ENCODE results near the gene CFAP100. TPM values are rescaled to one million over a fixed set of nuclear protein-coding genes. Genes with fewer than 3 reads are reported as not detected.

CFAP100 gene
- total and polyA plus RNA-seq, 10 of the 15 experiments (the other 5 are each of a cell fraction or from before 2014, with no cell fraction given), result 0.04 to 0.27 TPM; not detected in 8

DNA sequence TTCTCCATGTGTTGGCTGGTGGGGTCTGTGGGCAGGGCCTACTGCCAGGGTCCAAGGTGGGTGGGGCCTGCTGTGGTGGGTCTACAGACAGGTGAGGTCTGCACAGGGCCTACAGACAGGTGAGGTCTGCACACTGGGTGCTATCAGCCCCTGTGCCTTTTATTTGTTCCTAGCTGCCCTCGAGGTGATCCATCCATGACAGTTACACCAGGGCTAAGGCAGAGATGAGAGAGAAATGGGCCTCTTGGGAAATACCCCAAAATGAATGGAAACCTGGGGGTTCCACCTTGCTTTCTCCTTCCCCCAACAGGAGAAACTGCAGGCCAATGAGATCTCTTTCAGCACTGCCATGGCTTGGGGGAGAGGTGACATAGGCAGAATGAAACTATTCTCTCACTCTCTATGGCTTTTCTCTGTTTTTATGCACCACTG lies 36.4 kb downstream of the CFAP100 start (continued):
- TF ChIP-seq SP1 (IDR thresholded peaks at IDR 0.05; ENCODE audit: low read depth, low read length) (peak; percentile 44), STAT3 (IDR thresholded peaks at IDR 0.05; ENCODE audit: low read depth, low read length) (no peak), PML (IDR thresholded peaks at IDR 0.05; ENCODE audit: low read length) (no peak), CREB1 (IDR thresholded peaks at IDR 0.05; ENCODE audit: low read depth) (no peak), RUNX3 (IDR thresholded peaks at IDR 0.05; ENCODE audit: low read length) (peak; percentile 67; the same call in 1 of the 2 replicates), TCF12 (IDR thresholded peaks at IDR 0.05; ENCODE audit: low read depth, low read length) (0 out of 2 replicates have a peak, but pooled peaks have one; percentile 59), IKZF2 (IDR thresholded peaks at IDR 0.05) (peak; percentile 38 to 43; a peak in 1 of 4 replicates), HCFC1 (IDR thresholded peaks at IDR 0.05; ENCODE audit: low read length) (no peak)
- TF ChIP-seq, protein P1, sequence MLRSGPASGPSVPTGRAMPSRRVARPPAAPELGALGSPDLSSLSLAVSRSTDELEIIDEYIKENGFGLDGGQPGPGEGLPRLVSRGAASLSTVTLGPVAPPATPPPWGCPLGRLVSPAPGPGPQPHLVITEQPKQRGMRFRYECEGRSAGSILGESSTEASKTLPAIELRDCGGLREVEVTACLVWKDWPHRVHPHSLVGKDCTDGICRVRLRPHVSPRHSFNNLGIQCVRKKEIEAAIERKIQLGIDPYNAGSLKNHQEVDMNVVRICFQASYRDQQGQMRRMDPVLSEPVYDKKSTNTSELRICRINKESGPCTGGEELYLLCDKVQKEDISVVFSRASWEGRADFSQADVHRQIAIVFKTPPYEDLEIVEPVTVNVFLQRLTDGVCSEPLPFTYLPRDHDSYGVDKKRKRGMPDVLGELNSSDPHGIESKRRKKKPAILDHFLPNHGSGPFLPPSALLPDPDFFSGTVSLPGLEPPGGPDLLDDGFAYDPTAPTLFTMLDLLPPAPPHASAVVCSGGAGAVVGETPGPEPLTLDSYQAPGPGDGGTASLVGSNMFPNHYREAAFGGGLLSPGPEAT (IDR thresholded peaks at IDR 0.05; ENCODE audit: low read depth), result peak; percentile 47; the same call in 1 of the 2 replicates
- TF ChIP-seq, protein P2, sequence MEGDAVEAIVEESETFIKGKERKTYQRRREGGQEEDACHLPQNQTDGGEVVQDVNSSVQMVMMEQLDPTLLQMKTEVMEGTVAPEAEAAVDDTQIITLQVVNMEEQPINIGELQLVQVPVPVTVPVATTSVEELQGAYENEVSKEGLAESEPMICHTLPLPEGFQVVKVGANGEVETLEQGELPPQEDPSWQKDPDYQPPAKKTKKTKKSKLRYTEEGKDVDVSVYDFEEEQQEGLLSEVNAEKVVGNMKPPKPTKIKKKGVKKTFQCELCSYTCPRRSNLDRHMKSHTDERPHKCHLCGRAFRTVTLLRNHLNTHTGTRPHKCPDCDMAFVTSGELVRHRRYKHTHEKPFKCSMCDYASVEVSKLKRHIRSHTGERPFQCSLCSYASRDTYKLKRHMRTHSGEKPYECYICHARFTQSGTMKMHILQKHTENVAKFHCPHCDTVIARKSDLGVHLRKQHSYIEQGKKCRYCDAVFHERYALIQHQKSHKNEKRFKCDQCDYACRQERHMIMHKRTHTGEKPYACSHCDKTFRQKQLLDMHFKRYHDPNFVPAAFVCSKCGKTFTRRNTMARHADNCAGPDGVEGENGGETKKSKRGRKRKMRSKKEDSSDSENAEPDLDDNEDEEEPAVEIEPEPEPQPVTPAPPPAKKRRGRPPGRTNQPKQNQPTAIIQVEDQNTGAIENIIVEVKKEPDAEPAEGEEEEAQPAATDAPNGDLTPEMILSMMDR (IDR thresholded peaks at IDR 0.05 in 2 of 3, conservative IDR thresholded peaks at IDR 0.05 in 1 of 3; ENCODE audit: control insufficient read depth in 2 of 3, extremely low read depth in 1 of 3, insufficient read depth in 1 of 3, low read depth in 3 of 3, low read length in 3 of 3), result no peak
- TF ChIP-seq, protein P3, sequence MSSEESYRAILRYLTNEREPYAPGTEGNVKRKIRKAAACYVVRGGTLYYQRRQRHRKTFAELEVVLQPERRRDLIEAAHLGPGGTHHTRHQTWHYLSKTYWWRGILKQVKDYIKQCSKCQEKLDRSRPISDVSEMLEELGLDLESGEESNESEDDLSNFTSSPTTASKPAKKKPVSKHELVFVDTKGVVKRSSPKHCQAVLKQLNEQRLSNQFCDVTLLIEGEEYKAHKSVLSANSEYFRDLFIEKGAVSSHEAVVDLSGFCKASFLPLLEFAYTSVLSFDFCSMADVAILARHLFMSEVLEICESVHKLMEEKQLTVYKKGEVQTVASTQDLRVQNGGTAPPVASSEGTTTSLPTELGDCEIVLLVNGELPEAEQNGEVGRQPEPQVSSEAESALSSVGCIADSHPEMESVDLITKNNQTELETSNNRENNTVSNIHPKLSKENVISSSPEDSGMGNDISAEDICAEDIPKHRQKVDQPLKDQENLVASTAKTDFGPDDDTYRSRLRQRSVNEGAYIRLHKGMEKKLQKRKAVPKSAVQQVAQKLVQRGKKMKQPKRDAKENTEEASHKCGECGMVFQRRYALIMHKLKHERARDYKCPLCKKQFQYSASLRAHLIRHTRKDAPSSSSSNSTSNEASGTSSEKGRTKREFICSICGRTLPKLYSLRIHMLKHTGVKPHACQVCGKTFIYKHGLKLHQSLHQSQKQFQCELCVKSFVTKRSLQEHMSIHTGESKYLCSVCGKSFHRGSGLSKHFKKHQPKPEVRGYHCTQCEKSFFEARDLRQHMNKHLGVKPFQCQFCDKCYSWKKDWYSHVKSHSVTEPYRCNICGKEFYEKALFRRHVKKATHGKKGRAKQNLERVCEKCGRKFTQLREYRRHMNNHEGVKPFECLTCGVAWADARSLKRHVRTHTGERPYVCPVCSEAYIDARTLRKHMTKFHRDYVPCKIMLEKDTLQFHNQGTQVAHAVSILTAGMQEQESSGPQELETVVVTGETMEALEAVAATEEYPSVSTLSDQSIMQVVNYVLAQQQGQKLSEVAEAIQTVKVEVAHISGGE (CRISPR knock-in tag; IDR thresholded peaks at IDR 0.05), result no peak

Measured in GM12878 (cell line).